GM18511 (cell line): ENCODE results near the gene IL17F.
"Not testable (repeated sequence)": the region's sequence is repeated elsewhere in the genome, so short reads cannot be mapped to it uniquely, and the experiment has no call there.

Source experiments
- ATAC-seq: cut with Tn5 transposase; IDR thresholded peaks from one replicate; pipeline ENCODE4 v1.9.1; 2021; ENCODE audit warnings: mild to moderate bottlenecking, moderate library complexity; ENCODE audit not compliant: unreplicated experiment

Gene IL17F

GRCh38 chr6:52249078-52249477 lies 4.8 kb upstream of the IL17F start:
- ATAC-seq, result no peak

GRCh38 chr6:52245425-52245824 lies 1.1 kb upstream of the IL17F start:
- no peak for ATAC-seq

GRCh38 chr6:52243282-52243893 lies 912 bp downstream of the IL17F start:
- no peak for ATAC-seq

- ATAC-seq, result no peak
These were observed 2.5 kb downstream of the IL17F start for GRCh38 chr6:52241819-52242218.

- peak; percentile 89 for ATAC-seq
These were observed 10.1 kb downstream of the IL17F start for GRCh38 chr6:52233975-52234823.

GRCh38 chr6:52233005-52233404 lies 11.3 kb downstream of the IL17F start:
- no peak for ATAC-seq

GRCh38 chr6:52231406-52232127 lies 12.7 kb downstream of the IL17F start:
- no peak for ATAC-seq

- ATAC-seq, result no peak
These were observed 13.6 kb downstream of the IL17F start for GRCh38 chr6:52230685-52231084.

- ATAC-seq, result peak; percentile 100
These were observed 16.8 kb downstream of the IL17F start for GRCh38 chr6:52227495-52227894.

- peak; percentile 90 for ATAC-seq
These were observed 23.0 kb downstream of the IL17F start for GRCh38 chr6:52221302-52221701.

GRCh38 chr6:52217761-52218160 lies 26.5 kb downstream of the IL17F start:
- ATAC-seq, result no peak

- peak; percentile 57 for ATAC-seq
These were observed 27.2 kb downstream of the IL17F start for GRCh38 chr6:52216932-52217575.

- ATAC-seq, result no peak
These were observed 28.5 kb downstream of the IL17F start for GRCh38 chr6:52215787-52216186.

- ATAC-seq, result no peak
These were observed 31.2 kb downstream of the IL17F start for GRCh38 chr6:52213127-52213526.

- ATAC-seq, result peak; percentile 85
These were observed 34.1 kb downstream of the IL17F start for GRCh38 chr6:52210227-52210626.

GRCh38 chr6:52209770-52210169 lies 34.5 kb downstream of the IL17F start:
- ATAC-seq, result peak; percentile 29

GRCh38 chr6:52208612-52209011 lies 35.7 kb downstream of the IL17F start:
- no peak for ATAC-seq

- ATAC-seq, result no peak
These were observed 37.2 kb downstream of the IL17F start for GRCh38 chr6:52207066-52207465.

- no peak for ATAC-seq
These were observed 42.8 kb downstream of the IL17F start for GRCh38 chr6:52201493-52201892.

GRCh38 chr6:52201046-52201445 lies 43.3 kb downstream of the IL17F start:
- ATAC-seq, result no peak

- not testable (repeated sequence) for ATAC-seq
These were observed 44.2 kb downstream of the IL17F start for GRCh38 chr6:52200088-52200487.
